GM12873 (cell line): ENCODE measurements around the gene STAT6.

Experiments used
- TF ChIP-seq, protein P1 (sequence below): IDR thresholded peaks from 2 replicates; pipeline ENCODE4 v1.5.1; 2012; ENCODE audit warnings: low read depth, mild to moderate bottlenecking, moderate library complexity, low read length, control low read depth; ENCODE audit not compliant: insufficient read depth; ENCODE audit errors: missing control alignments

Gene STAT6

DNA sequence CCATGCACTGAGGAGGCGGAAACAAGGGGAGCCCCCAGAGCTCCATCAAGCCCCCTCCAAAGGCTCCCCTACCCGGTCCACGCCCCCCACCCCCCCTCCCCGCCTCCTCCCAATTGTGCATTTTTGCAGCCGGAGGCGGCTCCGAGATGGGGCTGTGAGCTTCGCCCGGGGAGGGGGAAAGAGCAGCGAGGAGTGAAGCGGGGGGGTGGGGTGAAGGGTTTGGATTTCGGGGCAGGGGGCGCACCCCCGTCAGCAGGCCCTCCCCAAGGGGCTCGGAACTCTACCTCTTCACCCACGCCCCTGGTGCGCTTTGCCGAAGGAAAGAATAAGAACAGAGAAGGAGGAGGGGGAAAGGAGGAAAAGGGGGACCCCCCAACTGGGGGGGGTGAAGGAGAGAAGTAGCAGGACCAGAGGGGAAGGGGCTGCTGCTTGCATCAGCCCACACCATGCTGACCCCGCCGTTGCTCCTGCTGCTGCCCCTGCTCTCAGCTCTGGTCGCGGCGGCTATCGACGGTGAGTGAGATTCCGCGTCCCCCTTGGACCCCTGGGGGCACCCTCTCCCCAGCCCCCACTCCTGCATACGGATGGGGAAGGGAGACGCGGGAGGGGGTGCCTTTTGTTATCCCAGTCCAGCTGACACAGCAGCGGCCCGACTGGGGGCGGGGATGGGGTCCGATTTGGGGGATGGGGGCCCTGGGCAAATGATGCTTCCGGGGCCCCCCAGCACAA is 17.5 kb upstream of the STAT6 start:
- TF ChIP-seq, protein P1, sequence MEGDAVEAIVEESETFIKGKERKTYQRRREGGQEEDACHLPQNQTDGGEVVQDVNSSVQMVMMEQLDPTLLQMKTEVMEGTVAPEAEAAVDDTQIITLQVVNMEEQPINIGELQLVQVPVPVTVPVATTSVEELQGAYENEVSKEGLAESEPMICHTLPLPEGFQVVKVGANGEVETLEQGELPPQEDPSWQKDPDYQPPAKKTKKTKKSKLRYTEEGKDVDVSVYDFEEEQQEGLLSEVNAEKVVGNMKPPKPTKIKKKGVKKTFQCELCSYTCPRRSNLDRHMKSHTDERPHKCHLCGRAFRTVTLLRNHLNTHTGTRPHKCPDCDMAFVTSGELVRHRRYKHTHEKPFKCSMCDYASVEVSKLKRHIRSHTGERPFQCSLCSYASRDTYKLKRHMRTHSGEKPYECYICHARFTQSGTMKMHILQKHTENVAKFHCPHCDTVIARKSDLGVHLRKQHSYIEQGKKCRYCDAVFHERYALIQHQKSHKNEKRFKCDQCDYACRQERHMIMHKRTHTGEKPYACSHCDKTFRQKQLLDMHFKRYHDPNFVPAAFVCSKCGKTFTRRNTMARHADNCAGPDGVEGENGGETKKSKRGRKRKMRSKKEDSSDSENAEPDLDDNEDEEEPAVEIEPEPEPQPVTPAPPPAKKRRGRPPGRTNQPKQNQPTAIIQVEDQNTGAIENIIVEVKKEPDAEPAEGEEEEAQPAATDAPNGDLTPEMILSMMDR = no peak

DNA sequence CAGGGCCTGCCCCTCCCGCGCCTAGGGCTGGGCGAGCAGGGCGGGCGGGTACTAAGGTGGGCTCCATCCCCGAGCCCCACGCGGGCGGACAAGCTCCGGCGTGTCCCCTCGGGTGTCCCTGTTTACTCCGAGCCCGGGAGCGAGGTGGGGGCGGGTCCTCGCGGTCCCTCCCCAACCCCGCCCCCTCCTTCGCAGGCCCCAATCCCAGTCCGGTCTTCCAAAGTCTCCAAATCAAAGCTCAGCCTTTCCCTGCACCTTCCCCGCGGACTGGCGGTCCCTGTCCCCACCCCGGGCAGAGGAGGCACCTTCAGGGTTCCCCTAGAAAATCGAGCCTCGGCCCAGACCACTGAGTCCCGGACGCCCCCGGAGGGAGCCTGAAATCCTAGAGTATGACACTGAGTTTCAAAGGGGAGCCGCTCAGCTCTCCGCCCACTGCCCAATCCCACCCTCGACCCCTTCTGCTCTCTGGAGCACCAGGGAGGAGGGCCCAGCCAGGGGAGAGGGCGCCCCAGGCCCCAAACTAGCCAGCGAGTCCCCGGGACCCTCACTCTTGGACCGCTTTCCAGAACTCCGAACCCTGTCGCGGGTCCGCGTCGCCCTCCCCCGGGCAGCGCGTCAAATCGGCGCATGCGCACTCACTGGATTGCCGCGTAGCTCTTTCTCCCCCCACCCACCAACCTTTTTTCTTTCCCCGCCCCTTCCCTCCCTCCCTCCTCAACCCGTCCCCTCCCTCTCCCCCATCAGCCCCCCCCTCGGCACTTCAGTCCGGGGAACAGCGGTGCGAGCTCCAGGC is 16.8 kb upstream of the STAT6 start, which contains the start of gene LRP1:
Gene LRP1, plus strand, starts transcription at position 758 of the 793 bp plus-strand sequence. CDS start 482 bp downstream, outside the sequence.
- TF ChIP-seq, protein P1 = no peak

DNA sequence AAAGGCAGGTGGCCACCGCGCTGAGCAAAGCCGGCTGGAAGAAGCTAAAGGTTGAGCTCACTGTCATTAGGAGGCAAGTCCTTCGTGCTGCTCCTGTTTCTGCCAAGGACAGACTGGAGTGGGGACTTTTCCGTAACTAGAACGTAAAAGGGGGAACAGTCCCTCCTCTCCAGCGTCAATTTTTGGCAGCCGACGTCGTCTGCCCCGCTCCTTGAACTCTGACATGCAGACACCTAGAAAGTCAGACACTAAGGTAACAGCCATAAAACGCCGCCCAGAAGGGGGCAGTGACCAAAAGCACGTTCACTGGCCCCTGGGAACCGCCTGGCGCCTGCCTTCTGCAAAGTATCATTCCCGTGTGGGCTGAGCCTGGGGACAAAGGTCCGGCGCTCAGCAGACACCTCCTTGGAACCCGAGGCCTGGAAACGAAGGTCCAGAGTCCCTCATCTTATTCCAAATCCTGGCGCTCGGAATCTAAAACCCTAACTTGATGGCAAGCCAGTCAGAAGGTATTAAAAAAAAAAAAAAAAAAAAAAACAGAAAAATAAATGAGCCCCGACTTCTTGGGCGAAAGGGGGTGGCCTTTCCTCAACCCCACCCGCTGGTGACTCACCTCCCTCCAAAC is 16.1 kb upstream of the STAT6 start:
- TF ChIP-seq, protein P1 = peak; percentile 31

DNA sequence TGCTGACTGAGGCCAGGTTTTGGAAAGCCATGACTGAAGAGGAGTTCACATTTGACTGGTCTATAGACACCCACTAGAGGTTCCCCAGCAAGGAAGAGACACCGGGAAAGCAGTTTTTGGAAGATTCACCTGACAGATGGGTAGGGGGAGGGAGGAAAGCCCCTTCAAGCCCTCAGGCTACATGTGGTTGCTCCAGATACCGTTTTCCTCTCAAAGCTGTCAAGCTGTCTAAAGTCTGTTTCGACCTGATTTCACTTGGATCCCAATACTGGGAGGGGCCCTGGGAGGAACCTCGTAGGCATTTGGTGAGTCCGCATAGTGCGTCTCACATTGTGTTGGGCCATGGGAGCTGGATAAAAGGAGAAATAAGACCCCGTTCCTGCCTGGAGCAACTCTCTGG is 15.4 kb upstream of the STAT6 start:
- TF ChIP-seq, protein P1 = no peak

DNA sequence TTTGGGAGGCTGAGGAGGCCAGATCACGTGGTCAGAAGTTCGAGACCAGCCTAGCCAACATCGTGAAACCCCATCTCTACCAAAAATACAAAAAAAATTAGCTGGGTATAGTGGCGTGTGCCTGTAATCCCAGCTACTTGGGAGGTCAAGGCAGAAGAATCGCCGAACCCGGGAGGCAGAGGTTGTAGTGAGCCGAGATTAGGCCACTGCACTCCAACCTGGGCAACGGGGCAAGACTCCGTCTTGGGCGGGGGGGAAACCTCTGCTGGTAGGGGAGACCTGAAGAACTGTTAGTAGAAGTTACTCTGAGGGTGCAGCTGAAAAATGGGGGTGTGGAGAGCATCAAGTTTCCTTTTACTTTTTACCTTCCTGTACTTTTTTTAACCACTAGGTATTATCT is 14.9 kb upstream of the STAT6 start:
- TF ChIP-seq, protein P1 = no peak

DNA sequence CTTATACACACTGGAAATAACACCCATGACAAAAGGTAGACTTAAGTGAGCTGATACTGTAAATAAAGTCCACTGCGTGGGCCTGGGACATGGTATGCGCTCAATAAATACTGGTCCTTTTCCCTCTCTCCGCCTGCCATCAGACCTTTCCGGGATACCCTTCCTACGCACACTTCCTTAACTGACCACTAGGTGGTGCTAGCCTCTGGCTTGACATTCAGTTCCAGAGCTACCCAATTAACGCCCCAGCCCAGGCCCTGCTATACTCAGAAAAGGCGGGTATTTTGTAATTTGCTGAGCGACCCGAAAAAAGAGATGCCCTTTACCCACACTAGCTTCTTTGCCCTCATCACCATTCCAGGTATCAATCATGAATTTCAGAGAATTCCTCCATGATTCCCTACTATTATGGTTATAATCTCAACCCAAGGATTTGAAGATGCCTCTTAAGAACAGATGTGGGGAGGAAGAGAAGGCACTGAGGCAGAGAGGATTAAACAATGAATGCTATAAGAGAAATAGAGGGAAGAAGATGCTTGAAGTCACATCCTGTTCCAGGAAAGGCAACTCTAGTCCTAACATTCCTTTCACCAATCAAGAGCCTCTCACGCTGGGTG is 13.2 kb upstream of the STAT6 start:
- TF ChIP-seq, protein P1 = peak; percentile 95
